DOHH2 (cell line): ENCODE data around the gene ATP10A.

Experiments used
- H3F3A ChIP-seq: fragments of 200-600 bp; sonication (generic), shearing (Covaris generic); 2 replicates; pipeline ENCODE4 v1.6.0; 2016; ENCODE audit warnings: antibody characterized with exemption, mild to moderate bottlenecking; ENCODE audit not compliant: control insufficient read depth, insufficient read depth
- H3K27ac ChIP-seq: fragments of 200-600 bp; sonication (generic); 2 replicates; pipeline ENCODE4 v1.5.1; 2014; ENCODE audit warnings: low read depth, mild to moderate bottlenecking, low read length, moderate library complexity
- H3K27me3 ChIP-seq: fragments of 200-600 bp; sonication (generic); 2 replicates; pipeline ENCODE4 v1.6.1; 2014; ENCODE audit warnings: mild to moderate bottlenecking, low read length, mixed read lengths; ENCODE audit not compliant: control insufficient read depth
- H3K36me3 ChIP-seq: fragments of 200-600 bp; sonication (generic); 2 replicates; pipeline ENCODE4 v1.6.1; 2014; ENCODE audit warnings: mild to moderate bottlenecking, low read length, moderate library complexity, mixed read lengths; ENCODE audit not compliant: control insufficient read depth
- H3K4me1 ChIP-seq: fragments of 200-600 bp; sonication (generic); 2 replicates; pipeline ENCODE4 v1.6.1; 2014; ENCODE audit warnings: mild to moderate bottlenecking, low read length, mixed read lengths; ENCODE audit not compliant: control insufficient read depth
- H3K4me2 ChIP-seq: fragments of 200-600 bp; sonication (generic); 2 replicates; pipeline ENCODE4 v1.6.0; 2014; ENCODE audit warnings: mild to moderate bottlenecking, low read length, moderate library complexity
- H3K4me3 ChIP-seq: fragments of 200-600 bp; sonication (generic); 2 replicates; pipeline ENCODE4 v1.5.1; 2014; ENCODE audit warnings: mild to moderate bottlenecking, low read length, mixed read lengths
- H3K79me2 ChIP-seq: fragments of 200-600 bp; sonication (generic); 2 replicates; pipeline ENCODE4 v1.6.1; 2014; ENCODE audit warnings: mild to moderate bottlenecking, low read length, mixed read lengths; ENCODE audit not compliant: control insufficient read depth
- H3K9me2 ChIP-seq: fragments of 200-600 bp; sonication (generic); replicated peaks from 2 replicates; pipeline ENCODE4 v1.6.1; 2014; ENCODE audit warnings: mild to moderate bottlenecking, low read length, mixed read lengths; ENCODE audit not compliant: control insufficient read depth
- H3K9me3 ChIP-seq: fragments of 200-600 bp; sonication (generic); 2 replicates; pipeline ENCODE4 v1.6.1; 2014; ENCODE audit warnings: antibody characterized with exemption, low read length, mixed read lengths; ENCODE audit not compliant: control insufficient read depth, insufficient read depth
- H4K20me1 ChIP-seq: fragments of 200-600 bp; sonication (generic); 2 replicates; pipeline ENCODE4 v1.6.0; 2014; ENCODE audit warnings: low read depth, mild to moderate bottlenecking, antibody characterized with exemption, low read length, moderate library complexity; ENCODE audit not compliant: control insufficient read depth, insufficient read depth
- CTCF ChIP-seq: fragments of 200-600 bp; sonication (generic); IDR thresholded peaks from one replicate; pipeline ENCODE4 v1.5.1; 2014; ENCODE audit warnings: antibody characterized with exemption, mild to moderate bottlenecking, low read depth, low read length; ENCODE audit not compliant: poor library complexity, severe bottlenecking
- EZH2phosphoT487 ChIP-seq: fragments of 200-600 bp; sonication (generic); IDR thresholded peaks from 2 replicates; pipeline ENCODE4 v1.6.1; 2017; ENCODE audit warnings: borderline replicate concordance, mild to moderate bottlenecking, antibody characterized with exemption, low read length, moderate library complexity, mixed read lengths

The ATP10A gene

GRCh38 chr15:25703726-25704125 is 159.4 kb downstream of the ATP10A start:
- H3K4me1 ChIP-seq, result no peaks in the 10 kb centered on the region
- H3K27ac ChIP-seq, result no peak overlapping the region
- no peaks in the 10 kb centered on the region for H3K36me3 ChIP-seq
- no peaks in the 10 kb centered on the region for H3K79me2 ChIP-seq
- H3K9me2 ChIP-seq, result no peaks in the 10 kb centered on the region
- H4K20me1 ChIP-seq, result no peaks in the 10 kb centered on the region
- no peak overlapping the region for H3K4me2 ChIP-seq
- no peaks in the 10 kb centered on the region for H3F3A ChIP-seq
- H3K4me3 ChIP-seq, result no peak overlapping the region
- TF ChIP-seq EZH2phosphoT487, result no peak
- no peak for TF ChIP-seq CTCF
- no peaks in the 10 kb centered on the region for H3K27me3 ChIP-seq
- H3K9me3 ChIP-seq, result peaks cover 18% of the 10 kb centered on the region; the same call in 1 of the 2 replicates

GRCh38 chr15:25701721-25702465 is 161.2 kb downstream of the ATP10A start:
- Histone ChIP-seq H3K79me2 (no peaks in the 10 kb centered on the region), H3K9me2 (no peaks in the 10 kb centered on the region), H3K9me3 (peaks cover 18% of the 10 kb centered on the region; the same call in 1 of the 2 replicates), H3K4me1 (no peaks in the 10 kb centered on the region), H3K27ac (no peak overlapping the region), H3F3A (no peaks in the 10 kb centered on the region), H3K27me3 (no peaks in the 10 kb centered on the region), H3K4me3 (no peak overlapping the region), H4K20me1 (no peaks in the 10 kb centered on the region), H3K36me3 (no peaks in the 10 kb centered on the region), H3K4me2 (no peak overlapping the region)
- no peak for TF ChIP-seq EZH2phosphoT487
- no peak for TF ChIP-seq CTCF

- no peaks in the 10 kb centered on the region for H3F3A ChIP-seq
- H3K4me3 ChIP-seq, result no peak overlapping the region
- H4K20me1 ChIP-seq, result no peaks in the 10 kb centered on the region
- no peak overlapping the region for H3K4me2 ChIP-seq
- no peak overlapping the region for H3K27ac ChIP-seq
- H3K27me3 ChIP-seq, result no peaks in the 10 kb centered on the region
- no peaks in the 10 kb centered on the region for H3K36me3 ChIP-seq
- H3K9me3 ChIP-seq, result peaks cover 13% of the 10 kb centered on the region; the same call in 1 of the 2 replicates
- H3K79me2 ChIP-seq, result no peaks in the 10 kb centered on the region
- no peak for TF ChIP-seq CTCF
- TF ChIP-seq EZH2phosphoT487, result no peak
- no peaks in the 10 kb centered on the region for H3K9me2 ChIP-seq
- no peaks in the 10 kb centered on the region for H3K4me1 ChIP-seq
These were observed 162.2 kb downstream of the ATP10A start for GRCh38 chr15:25700916-25701315.
